SU-DHL-6 (cell line): Measurements from ENCODE around the gene UBR7.

ENCODE experiments used
- EZH2phosphoT487 ChIP-seq: fragments of 200-600 bp; sonication (generic), shearing (Covaris generic); conservative IDR thresholded peaks from 2 replicates; pipeline ENCODE4 v1.6.1; 2018; ENCODE audit warnings: mild to moderate bottlenecking, antibody characterized with exemption, low read length, moderate library complexity, mixed read lengths
- TF ChIP-seq, protein P1 (sequence below): fragments of 200-600 bp; sonication (generic); IDR thresholded peaks from one replicate; pipeline ENCODE4 v1.5.1; 2017; ENCODE audit warnings: antibody characterized with exemption, mild to moderate bottlenecking, low read length, moderate library complexity; ENCODE audit not compliant: insufficient read depth, poor library complexity, severe bottlenecking

DNA sequence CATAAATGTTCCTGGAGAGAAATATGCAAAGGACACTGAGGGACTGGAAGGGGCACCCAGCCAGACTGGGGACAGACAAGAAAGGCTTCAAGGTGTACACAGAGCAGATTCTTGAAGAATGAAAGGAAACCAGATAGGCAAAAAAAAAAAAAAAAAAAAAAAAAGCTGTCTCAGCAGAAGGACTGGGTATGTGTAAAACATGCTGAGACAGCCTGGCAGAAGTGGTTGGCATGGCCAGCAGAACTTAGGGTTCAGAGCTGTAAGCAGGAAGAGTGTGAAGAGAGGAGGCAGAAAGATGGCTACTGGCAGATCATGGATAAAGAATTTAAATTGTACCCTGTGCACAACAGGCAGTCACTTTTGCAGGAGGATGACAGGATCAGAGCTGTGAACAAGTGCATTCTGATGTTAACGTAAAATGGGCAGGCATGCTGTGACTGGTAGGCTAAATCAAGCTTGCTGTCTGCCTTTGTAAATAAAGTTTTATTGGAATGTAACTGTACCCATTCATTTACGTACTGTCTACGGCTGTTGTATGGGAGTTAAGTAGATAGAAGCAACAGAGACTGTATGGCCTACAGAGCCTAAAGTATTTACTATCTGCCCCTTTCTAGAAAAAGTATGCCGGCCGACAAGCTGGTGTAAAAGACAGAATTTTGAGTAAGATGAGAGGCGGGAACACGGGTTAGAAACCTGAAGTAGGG lies 42.2 kb downstream of the UBR7 start:
- TF ChIP-seq, protein P1, sequence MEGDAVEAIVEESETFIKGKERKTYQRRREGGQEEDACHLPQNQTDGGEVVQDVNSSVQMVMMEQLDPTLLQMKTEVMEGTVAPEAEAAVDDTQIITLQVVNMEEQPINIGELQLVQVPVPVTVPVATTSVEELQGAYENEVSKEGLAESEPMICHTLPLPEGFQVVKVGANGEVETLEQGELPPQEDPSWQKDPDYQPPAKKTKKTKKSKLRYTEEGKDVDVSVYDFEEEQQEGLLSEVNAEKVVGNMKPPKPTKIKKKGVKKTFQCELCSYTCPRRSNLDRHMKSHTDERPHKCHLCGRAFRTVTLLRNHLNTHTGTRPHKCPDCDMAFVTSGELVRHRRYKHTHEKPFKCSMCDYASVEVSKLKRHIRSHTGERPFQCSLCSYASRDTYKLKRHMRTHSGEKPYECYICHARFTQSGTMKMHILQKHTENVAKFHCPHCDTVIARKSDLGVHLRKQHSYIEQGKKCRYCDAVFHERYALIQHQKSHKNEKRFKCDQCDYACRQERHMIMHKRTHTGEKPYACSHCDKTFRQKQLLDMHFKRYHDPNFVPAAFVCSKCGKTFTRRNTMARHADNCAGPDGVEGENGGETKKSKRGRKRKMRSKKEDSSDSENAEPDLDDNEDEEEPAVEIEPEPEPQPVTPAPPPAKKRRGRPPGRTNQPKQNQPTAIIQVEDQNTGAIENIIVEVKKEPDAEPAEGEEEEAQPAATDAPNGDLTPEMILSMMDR = no peak
- no peak for TF ChIP-seq EZH2phosphoT487
